ENCODE measurements around the gene GRB14.
A peak's percentile ranks its signal among the peaks of the same experiment; 100 is the strongest.
"Not testable (repeated sequence)": the region's sequence is repeated elsewhere in the genome, so short reads cannot be mapped to it uniquely, and the experiment has no call there.

The GRB14 gene

GRCh38 chr2:164549705-164550104 is 71.6 kb downstream of the GRB14 start:
- not testable (repeated sequence) for DNase-seq

DNA sequence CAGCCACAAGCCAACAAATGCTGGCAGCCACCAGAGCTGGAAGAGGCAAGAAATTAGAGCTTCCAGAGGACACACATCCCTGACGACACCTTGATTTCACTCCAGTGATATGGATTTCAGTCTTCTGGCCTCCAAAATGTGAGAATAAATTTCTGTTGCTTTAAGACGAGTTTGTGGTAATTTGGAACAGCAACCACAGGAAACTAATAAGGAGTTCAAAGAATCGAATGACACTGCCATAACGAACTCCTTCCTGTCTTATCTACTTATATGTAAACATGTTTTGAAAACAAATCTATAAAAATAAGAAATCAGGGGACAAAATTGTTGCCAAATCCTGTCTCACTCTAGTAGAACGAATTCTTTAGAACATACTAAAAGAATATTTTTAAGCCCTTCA is 75.8 kb downstream of the GRB14 start:
- DNase-seq, result no peak

DNA sequence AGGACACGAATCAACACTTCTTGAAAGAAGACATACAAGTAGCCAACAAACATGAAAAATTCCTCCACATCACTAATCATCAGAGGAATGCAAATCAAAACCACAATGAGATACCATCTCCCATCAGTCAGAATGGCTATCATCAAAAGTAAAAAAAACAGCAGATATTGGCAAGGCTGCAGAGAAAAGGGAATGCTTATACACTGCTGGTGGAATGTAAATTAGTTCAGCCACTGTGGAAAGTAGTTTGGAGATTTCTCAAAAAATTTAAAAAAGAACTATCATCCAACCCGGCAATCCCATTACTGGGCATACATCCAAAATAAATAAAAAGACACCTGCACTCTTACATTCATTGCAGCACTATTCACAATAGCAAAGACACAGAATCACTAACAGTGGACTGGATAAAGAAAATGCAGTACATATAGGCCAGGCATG is 78.7 kb downstream of the GRB14 start:
- peak; percentile 8 for DNase-seq

- peak; percentile 49 for DNase-seq
These were observed 82.9 kb downstream of the GRB14 start for GRCh38 chr2:164538240-164538866.

GRCh38 chr2:164535280-164536025 is 85.8 kb downstream of the GRB14 start:
- DNase-seq, result no peak

DNA sequence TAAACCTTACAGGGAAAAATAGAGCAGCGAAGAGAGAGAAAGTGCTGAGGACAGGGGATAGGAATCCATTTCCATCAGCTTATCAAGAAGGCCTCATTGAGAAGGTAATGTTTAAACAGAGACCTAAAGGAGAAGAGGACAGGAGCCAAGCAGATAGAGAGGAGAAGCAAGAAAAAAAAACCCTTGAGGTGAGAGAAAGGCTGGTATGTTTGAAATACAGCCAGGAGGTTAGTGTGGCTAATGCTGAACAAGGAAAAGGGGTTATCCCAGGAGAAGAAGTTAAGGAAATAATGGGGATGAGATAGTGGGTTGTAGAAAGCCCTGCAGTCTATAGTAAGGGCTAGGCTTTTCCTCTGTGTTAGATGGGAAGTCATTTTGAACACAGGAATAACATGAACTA is 90.8 kb downstream of the GRB14 start:
- DNase-seq, result no peak

DNA sequence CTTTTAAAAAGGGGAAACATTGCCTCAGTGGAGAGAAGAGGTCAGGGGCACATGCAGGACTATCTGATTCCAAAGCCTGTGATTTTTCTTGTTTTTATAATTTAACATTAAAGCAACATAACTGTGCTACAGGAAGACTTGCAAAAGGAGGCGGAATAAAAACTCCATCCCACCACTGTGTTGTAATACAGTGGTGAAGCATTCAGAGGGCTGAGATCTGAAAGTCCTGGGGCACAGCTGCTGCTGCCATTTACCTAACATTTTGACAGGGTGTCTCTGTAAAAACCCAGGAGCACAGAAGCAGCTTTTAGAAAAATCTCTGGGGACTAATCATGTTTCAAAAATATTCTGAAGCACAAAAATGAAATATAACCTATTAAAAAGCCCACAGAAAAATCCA is 97.6 kb downstream of the GRB14 start:
- no peak for DNase-seq

DNA sequence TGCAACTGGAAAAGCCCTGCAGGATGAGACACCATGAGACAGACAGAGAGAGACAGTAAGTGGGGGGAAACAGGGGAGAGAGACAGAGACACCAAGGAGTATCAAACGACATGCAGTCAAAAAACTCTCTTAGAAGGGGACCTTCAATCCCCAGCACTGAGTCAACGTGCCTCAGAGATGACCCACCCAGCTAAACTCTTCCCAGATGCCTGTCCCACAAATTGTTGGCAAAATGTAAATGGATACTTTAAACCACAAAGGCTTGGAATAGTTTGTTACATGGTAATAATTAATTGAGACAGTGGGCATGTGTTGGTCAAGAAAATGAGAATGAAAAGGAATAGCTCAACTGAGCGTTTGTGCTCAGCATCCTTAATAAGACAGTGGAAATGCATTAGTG is 98.3 kb downstream of the GRB14 start:
- DNase-seq, result no peak

DNA sequence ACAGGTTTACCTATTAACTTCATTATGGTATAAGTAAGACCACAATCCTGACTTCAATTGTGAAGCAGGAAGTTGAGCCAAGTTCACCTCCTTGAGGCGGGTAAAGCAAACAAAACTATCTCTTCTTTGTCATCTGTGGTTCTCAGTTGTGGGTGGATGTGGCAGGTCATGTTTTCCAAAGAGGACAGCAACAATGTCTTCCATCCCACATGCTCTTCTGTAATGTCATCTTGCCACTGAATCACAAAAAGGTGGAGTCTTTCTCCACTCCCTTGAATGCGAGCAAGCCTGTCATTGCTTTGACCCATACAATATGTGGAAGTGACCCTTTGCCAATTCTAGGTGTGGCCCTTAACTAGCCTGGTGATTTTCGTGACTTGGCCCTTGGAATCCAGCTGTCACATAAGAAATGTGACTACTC is 98.7 kb downstream of the GRB14 start:
- DNase-seq, result no peak

DNA sequence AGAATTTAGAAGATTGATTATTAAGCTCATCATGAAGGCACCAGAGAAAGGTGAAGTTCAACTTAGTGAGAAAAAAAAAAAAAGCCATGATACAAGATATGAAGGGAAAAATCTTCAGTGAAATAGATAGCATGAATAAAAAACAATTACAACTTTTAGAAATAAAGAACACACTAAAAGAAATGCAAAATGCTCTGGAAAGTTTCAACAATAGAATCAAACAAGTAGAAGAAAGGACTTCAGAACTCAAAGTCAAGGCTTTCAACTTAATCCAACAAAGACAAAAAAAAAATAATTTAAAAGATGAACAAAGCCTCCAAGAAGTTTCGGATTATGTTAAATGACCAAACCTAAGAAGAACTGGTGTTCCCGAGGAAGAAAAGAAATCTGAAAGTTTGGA is 105.5 kb downstream of the GRB14 start:
- DNase-seq, result no peak

GRCh38 chr2:164515030-164515429 is 106.3 kb downstream of the GRB14 start:
- no peak for DNase-seq

DNA sequence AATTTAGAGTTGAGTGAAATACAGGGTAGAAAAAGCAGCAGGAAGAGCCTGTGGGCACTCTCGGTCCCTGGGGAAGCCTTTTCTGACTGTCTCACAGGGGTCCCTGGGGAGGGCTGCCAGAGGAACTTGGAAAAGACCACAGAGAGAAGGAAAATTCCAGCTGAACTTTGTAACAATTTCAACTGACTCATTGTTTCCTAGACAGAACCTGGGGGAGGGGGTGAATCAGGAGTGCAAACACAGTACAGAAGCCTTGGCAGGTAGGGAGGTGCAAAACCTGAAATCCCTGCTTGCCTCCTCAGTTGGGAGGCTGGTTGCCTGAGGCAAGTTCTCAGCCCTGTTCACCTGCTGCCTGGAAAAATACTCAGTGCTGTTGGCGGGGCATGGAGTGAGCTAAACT is 106.8 kb downstream of the GRB14 start:
- DNase-seq, result no peak

GRCh38 chr2:164512871-164513270 is 108.4 kb downstream of the GRB14 start:
- no peak for DNase-seq

- DNase-seq, result no peak
These were observed 109.5 kb downstream of the GRB14 start for GRCh38 chr2:164511738-164512137.

DNA sequence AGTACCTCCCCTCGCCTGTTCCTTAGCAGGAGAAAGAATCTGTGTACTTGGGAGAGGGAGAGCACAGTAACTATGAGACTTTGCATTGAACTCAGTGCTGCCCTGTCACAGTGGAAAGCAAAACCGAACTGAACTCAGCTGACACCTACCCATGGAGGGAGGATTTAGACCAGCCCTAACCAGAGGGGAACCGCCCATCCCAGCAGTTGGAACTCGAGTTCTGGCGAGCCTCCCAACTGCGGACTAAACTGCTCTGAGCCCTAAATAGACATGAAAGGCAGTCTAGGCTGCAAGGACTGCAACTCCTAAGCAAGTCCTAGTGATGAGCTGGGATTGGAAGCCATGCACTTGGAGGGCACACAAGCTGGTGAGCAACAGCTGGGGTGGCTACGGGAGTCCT is 110.4 kb downstream of the GRB14 start:
- DNase-seq, result no peak

- DNase-seq, result no peak
These were observed 112.0 kb downstream of the GRB14 start for GRCh38 chr2:164509137-164509877.

DNA sequence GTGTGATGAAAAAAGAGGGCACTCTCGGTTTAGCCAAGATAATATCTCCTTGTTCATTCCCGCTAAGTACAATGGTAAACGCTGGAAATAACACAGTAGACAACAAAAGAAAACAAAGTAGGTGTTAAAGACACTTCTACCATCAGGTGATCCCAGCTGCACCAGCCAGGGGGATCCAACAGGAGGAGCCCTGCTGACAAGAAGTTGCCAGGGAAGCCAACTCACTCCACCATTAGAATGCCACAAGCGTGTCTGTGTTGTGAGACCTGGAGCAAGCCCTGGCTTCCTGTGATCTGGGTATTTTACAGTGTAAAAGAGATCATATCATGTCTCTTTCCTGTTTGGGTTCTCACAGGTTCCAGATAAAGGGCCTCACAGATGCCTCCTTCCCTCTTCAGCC is 117.0 kb downstream of the GRB14 start:
- no peak for DNase-seq

DNA sequence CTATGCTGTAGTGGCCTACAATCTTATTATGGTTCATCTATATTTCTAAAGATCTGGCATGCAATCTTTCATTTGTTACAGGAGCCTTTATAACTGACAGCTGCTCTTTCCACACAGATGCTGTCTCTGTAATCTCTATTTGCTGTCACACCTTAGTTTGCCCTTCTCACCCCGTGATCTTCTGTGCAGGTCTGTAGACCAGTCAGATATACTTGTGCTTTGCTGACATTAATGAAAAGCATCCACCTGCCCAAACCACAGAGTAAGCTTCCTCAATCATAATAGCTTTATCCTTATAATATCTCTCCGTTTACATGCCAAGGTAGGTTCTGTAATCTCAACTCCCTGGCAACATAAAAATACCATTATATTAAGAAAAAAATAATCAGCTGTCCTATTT is 122.4 kb downstream of the GRB14 start:
- no peak for DNase-seq

DNA sequence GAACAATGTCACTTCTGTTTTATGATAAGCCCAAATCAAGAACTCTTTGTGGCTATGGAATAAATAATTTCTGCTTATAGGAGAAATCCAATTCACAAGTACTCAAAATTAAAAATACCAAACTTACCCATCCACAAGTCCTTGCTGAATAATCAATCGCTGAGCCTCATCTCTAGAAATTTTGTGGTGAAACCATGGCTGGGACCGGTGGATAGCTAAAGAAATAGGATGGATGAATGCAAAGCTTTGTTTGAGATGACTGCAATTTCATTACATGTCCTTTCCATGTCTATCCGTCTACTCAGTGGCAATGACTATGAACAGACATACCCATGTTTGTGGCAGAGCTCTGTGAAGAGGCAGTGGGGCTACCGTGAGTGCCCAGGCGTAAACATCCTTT is 124.4 kb downstream of the GRB14 start:
- no peak for DNase-seq

DNA sequence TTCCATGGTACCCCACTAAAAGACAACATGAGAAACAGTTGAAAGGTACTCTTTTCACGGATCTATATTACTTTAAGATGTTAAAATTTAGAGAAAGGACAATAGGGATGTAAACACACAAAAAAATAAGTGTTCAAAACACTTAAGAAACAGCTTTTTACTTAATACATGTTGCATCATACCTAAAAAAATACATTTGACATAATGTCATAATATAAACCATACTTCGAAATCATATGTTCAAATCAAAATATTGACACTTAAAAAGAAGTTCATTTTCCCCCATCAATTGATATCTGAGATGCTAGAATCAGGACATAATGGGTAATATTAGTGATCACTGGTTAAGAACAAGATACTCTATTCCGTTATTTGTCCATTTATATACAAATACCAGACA is 124.9 kb downstream of the GRB14 start:
- no peak for DNase-seq

DNA sequence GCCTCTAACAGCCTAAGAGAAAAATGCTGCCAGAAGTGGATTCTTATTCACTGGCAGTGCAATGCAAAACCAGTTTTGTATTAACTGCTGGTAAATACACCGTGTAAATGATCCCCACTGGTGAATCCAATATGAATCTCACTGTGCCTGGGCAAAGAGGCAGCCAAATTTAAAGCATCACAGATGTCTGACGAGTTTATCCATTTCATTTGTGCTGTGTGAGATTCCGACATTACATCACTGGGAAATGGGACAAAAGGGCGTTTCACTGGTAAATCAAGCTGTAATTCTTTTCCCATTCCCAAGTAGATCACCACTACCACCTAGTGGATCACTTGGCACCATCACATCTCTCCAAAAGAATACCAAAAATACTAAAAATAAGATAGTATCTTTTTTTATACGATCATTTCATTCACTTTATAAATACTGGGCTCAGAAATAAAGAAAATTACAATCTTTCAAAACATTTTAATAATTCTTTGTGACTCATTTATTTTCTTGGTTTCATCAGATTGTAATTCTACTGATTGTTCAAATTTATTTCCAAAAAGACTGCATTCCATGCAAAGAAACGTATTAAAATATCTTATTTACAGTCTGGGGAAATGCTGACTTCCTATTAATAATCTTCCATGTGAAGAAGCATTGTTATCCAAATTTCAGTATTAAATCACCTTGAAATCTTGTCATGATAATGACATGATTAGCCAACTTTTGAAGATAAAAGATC is 125.6 kb downstream of the GRB14 start:
- DNase-seq, result peak; percentile 62

DNA sequence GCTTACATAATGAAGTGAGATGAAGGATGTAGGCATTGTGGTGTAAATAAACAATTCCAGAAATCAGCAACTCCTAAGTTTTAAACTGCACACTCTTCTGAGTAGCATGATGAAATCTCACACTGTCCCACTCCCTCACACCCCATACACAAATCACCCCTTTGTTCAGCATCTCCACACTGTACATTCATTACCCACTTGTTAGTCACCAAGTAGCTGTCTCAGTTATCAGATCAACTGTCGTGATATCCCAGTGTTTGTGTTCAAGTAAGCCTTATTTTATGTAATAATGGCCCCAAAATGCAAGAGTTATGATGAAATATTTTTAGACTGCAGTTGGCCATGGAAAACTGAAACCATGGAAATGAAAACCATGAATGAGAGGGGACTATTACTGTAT is 135.7 kb downstream of the GRB14 start:
- no peak for DNase-seq

- DNase-seq, result peak; percentile 61
These were observed 141.8 kb downstream of the GRB14 start for GRCh38 chr2:164479460-164479859.

Data from NCI-H1694 treated with DMSO at 0.1 percent for 48 hours (cell line).